Endothelial cell of umbilical vein (primary cell): ENCODE measurements around the gene PODXL2. TPM values are rescaled to one million over a fixed set of nuclear protein-coding genes. Genes with fewer than 3 reads are reported as not detected.

ENCODE experiments used
- BruUV-seq: library from RNA; stranded (reverse); fragments of 400-500 nt; replicated peaks from 2 replicates; lab custom pipeline; 2021; lab: Mats Ljungman, UMichigan
- CTCF ChIA-PET: fragments of 300-600, 350-600 bp; sonication (Branson Sonifier 250); formaldehyde crosslinking; loops from one replicate; lab custom pipeline; 2021; ENCODE audit warnings: antibody characterized with exemption, inconsistent platforms; lab: Charles Lee
- POLR2A ChIA-PET: fragments of 300-600, 350-600 bp; sonication (Branson Sonifier 250); formaldehyde crosslinking; loops from one replicate; lab custom pipeline; 2021; ENCODE audit warnings: antibody characterized with exemption, inconsistent platforms; lab: Charles Lee
- DNase-seq: peaks from one replicate; pipeline ENCODE4 v3.0.0-alpha.2; 2011; ENCODE audit warnings: low read depth, low spot score
- FAIRE-seq: peaks from 2 replicates; lab custom pipeline; 2011; peaks lifted over from hg19 to GRCh38; lab: Jason Lieb, UNC
- H2AFZ ChIP-seq: 2 replicates; pipeline ENCODE4 v1.6.0; 2012; ENCODE audit warnings: low read depth, low read length, control low read depth, inconsistent platforms
- H3K27ac ChIP-seq: 2 replicates; pipeline ENCODE4 v1.5.1; 2011; ENCODE audit warnings: low read depth, mild to moderate bottlenecking, control low read depth, low read length, moderate library complexity; ENCODE audit not compliant: insufficient read depth
- H3K27me3 ChIP-seq, 2 experiments: 2 replicates each; pipeline versions ENCODE4 v1.6.0 to v1.6.1; 2011; ENCODE audit warnings: low read length in 2 of 2, mixed read lengths in 1 of 2; ENCODE audit not compliant: control insufficient read depth in 2 of 2, insufficient read depth in 2 of 2
- H3K36me3 ChIP-seq, 2 experiments: 2 replicates in 1 of 2; 3 replicates in 1 of 2; pipeline ENCODE4 v1.5.1; 2011; ENCODE audit warnings: low read length in 2 of 2, mild to moderate bottlenecking in 1 of 2, moderate library complexity in 1 of 2; ENCODE audit not compliant: control insufficient read depth in 2 of 2, insufficient read depth in 2 of 2; ENCODE audit errors: extremely low read depth in 1 of 2
- H3K4me1 ChIP-seq: 3 replicates; pipeline ENCODE4 v1.5.1; 2011; ENCODE audit warnings: mild to moderate bottlenecking, low read length; ENCODE audit not compliant: control insufficient read depth, insufficient read depth; ENCODE audit errors: extremely low read depth
- H3K4me2 ChIP-seq: 2 replicates; pipeline ENCODE4 v1.6.1; 2011; ENCODE audit warnings: low read length, control low read depth, mixed read lengths; ENCODE audit not compliant: insufficient read depth
- H3K4me3 ChIP-seq, 3 experiments: fragments of 200-600 bp in 1 of 3; sonication (generic), shearing (Covaris generic) in 1 of 3; replicated peaks in 1 of 3; 2 replicates each; pipeline ENCODE4 v1.5.1; 2011 to 2016; ENCODE audit warnings: control low read depth in 3 of 3, low read length in 3 of 3, mild to moderate bottlenecking in 2 of 3, inconsistent platforms in 1 of 3, low read depth in 1 of 3, moderate library complexity in 1 of 3; ENCODE audit not compliant: insufficient read depth in 1 of 3
- H3K79me2 ChIP-seq: 2 replicates; pipeline ENCODE4 v1.6.0; 2012; ENCODE audit warnings: low read length, inconsistent platforms; ENCODE audit not compliant: control insufficient read depth, insufficient read depth
- H3K9ac ChIP-seq: replicated peaks from 2 replicates; pipeline ENCODE3; 2011; ENCODE audit warnings: low read length, control low read depth; ENCODE audit not compliant: insufficient read depth; ENCODE audit errors: extremely low read depth
- H3K9me1 ChIP-seq: replicated peaks from 3 replicates; pipeline ENCODE4 v1.6.0; 2011; ENCODE audit warnings: mild to moderate bottlenecking, low read length; ENCODE audit not compliant: control insufficient read depth, insufficient read depth; ENCODE audit errors: extremely low read depth
- H3K9me3 ChIP-seq: replicated peaks from 2 replicates; pipeline ENCODE4 v1.5.1; 2012; ENCODE audit warnings: low read length, inconsistent platforms; ENCODE audit not compliant: control insufficient read depth, insufficient read depth
- H4K20me1 ChIP-seq: replicated peaks from 2 replicates; pipeline ENCODE3; 2011; ENCODE audit warnings: mild to moderate bottlenecking, low read length; ENCODE audit not compliant: control insufficient read depth, insufficient read depth; ENCODE audit errors: extremely low read depth
- EZH2 ChIP-seq: IDR thresholded peaks from 2 replicates; pipeline ENCODE4 v1.6.1; 2012; ENCODE audit warnings: borderline replicate concordance, low read depth, mild to moderate bottlenecking, moderate library complexity, low read length, inconsistent platforms; ENCODE audit not compliant: severe bottlenecking
- FOS ChIP-seq: IDR thresholded peaks from 2 replicates; pipeline ENCODE4 v1.6.1; 2011; ENCODE audit warnings: mild to moderate bottlenecking, low read length, moderate library complexity, borderline replicate concordance; ENCODE audit not compliant: insufficient read depth
- GATA2 ChIP-seq: IDR thresholded peaks from 2 replicates; pipeline ENCODE4 v1.7.0; 2011; ENCODE audit warnings: low read depth, mild to moderate bottlenecking, moderate library complexity, mixed read lengths, low read length; ENCODE audit not compliant: insufficient read length, insufficient read depth
- JUN ChIP-seq: IDR thresholded peaks from 2 replicates; pipeline ENCODE4 v1.6.1; 2011; ENCODE audit warnings: borderline replicate concordance, low read depth; ENCODE audit not compliant: insufficient read length, insufficient read depth
- MYC ChIP-seq: IDR thresholded peaks from one replicate; pipeline ENCODE4 v1.6.1; 2011; ENCODE audit warnings: mild to moderate bottlenecking, low read depth, low read length
- POLR2A ChIP-seq: IDR thresholded peaks from 2 replicates; pipeline ENCODE4 v1.6.1; 2012; ENCODE audit warnings: low read depth, mild to moderate bottlenecking, control low read depth, low read length
- POLR2AphosphoS5 ChIP-seq: IDR thresholded peaks from 2 replicates; pipeline ENCODE4 v1.6.1; 2012; ENCODE audit warnings: low read depth, mild to moderate bottlenecking, control low read depth, low read length, moderate library complexity; ENCODE audit not compliant: insufficient read depth
- dilution Hi-C: fragments of 300-500 bp; cut with MboI; formaldehyde crosslinking; loops from one replicate; pipeline ENCODE4 v1.15.0; 2019; ENCODE audit warnings: low sequenced_read_pairs; ENCODE audit not compliant: extremely low pct_ligation_motif_present
- intact Hi-C: fragments of 100-400 bp; cut with micrococcal nuclease; formaldehyde crosslinking; loops from one replicate; pipeline ENCODE4 v1.10.0; 2022
- polyA plus RNA-seq, 4 experiments: library from polyadenylated mRNA; depleted of rRNA in 3 of 4; stranded (reverse) in 3 of 4; unstranded in 1 of 4; fragments of >200 nt; gene quantifications; 2 replicates each; pipeline versions ENCODE4 v1.2.1 to v1.2.3, GENCODE V29; 2011 to 2012; ENCODE audit warnings: missing spikeins in 1 of 4
- total RNA-seq: library from RNA; stranded (reverse); gene quantifications from 2 replicates; pipeline ENCODE4 v1.2.3, GENCODE V29; 2021
- TF ChIP-seq, protein P1 (sequence below), 2 donors: IDR thresholded peaks; 1 replicate in 1 of 2; 2 replicates in 1 of 2; pipeline ENCODE4 v1.5.1; 2011; ENCODE audit warnings: low read length in 2 of 2, mild to moderate bottlenecking in 2 of 2, moderate library complexity in 2 of 2, control low read depth in 1 of 2, inconsistent platforms in 1 of 2, low read depth in 1 of 2; ENCODE audit not compliant: insufficient read depth in 1 of 2; ENCODE audit errors: extremely low read depth in 1 of 2
- TF ChIP-seq, protein P2 (sequence below): IDR thresholded peaks from 2 replicates; pipeline ENCODE4 v1.6.1; 2011; ENCODE audit not compliant: insufficient read depth, insufficient read length

The PODXL2 gene
- total and polyA plus RNA-seq, 2 donors (not counting 3 experiments of a cell fraction or from before 2014, with no cell fraction given), result 5.5 to 6.5 TPM

DNA sequence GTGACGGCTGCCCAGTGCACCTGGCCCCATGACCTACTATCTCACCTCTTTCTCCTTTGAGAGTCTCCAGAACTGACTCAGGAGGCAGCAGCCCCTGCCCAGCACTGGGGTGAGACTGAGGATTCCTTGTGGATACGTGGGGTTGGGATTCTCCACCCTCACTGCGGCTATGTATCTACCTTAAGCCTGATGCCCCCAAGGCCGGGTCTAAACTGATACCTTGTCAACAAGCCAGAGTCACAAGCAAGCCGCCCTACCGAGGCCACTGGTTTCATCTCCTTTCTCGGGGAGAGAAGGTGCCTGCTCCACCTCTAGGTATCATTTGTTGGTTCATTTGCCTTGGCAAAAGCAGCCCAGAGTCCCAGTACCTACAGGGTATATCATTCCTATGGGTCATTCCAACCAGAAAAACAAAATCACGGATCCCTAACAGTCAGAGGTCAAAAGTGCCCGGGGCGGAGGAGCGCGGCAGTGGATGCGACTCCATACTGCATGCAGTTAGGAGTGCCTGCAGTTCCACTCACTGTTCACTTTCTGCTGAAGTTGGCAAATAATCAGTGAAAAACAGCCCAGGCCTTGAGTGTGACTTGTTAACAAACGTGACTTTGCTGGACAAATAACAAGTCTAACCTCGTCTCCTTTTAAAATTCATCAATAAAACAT is 91.3 kb downstream of the PODXL2 start:
- Histone ChIP-seq H3K9me1 (no peaks in the 10 kb centered on the region), H3K9me3 (no peaks in the 10 kb centered on the region), H3K4me1 (no peaks in the 10 kb centered on the region), H4K20me1 (no peaks in the 10 kb centered on the region), H3K27me3 (no peaks in the 10 kb centered on the region), H3K4me3 (no peak overlapping the region), H3K9ac (no peak overlapping the region), H3K79me2 (no peaks in the 10 kb centered on the region), H3K36me3 (peaks cover 0 to 3% of the 10 kb centered on the region in 2 experiments), H2AFZ (no peak overlapping the region), H3K4me2 (no peak overlapping the region), H3K27ac (no peak overlapping the region)
- dilution Hi-C loops (no loop called here), intact Hi-C loops (no loop called here)
- ChIA-PET CTCF (no interaction called here), POLR2A (no interaction called here)
- no TSS peak for BruUV-seq
- TF ChIP-seq MYC (no peak), GATA2 (no peak), EZH2 (no peak), POLR2A (no peak), POLR2AphosphoS5 (no peak), FOS (no peak), JUN (no peak)
- TF ChIP-seq, protein P1, sequence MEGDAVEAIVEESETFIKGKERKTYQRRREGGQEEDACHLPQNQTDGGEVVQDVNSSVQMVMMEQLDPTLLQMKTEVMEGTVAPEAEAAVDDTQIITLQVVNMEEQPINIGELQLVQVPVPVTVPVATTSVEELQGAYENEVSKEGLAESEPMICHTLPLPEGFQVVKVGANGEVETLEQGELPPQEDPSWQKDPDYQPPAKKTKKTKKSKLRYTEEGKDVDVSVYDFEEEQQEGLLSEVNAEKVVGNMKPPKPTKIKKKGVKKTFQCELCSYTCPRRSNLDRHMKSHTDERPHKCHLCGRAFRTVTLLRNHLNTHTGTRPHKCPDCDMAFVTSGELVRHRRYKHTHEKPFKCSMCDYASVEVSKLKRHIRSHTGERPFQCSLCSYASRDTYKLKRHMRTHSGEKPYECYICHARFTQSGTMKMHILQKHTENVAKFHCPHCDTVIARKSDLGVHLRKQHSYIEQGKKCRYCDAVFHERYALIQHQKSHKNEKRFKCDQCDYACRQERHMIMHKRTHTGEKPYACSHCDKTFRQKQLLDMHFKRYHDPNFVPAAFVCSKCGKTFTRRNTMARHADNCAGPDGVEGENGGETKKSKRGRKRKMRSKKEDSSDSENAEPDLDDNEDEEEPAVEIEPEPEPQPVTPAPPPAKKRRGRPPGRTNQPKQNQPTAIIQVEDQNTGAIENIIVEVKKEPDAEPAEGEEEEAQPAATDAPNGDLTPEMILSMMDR (IDR thresholded peaks at IDR 0.05; ENCODE audit: extremely low read depth in 1 of 2, insufficient read depth in 1 of 2, low read depth in 1 of 2, low read length in 2 of 2), result no peak
- TF ChIP-seq, protein P2, sequence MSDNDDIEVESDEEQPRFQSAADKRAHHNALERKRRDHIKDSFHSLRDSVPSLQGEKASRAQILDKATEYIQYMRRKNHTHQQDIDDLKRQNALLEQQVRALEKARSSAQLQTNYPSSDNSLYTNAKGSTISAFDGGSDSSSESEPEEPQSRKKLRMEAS, result no peak
- FAIRE-seq (no peak), DNase-seq (no peak)
